GM23338 (cell line): Measurements from ENCODE around the gene JARID2. TPM values are rescaled to one million over a fixed set of nuclear protein-coding genes. Genes with fewer than 3 reads are reported as not detected.

Experiments
- ATAC-seq: fragments of 200-7000 bp; cut with Tn5 transposase; 3 replicates; pipeline ENCODE4 v1.9.1; 2020
- DNase-seq: peaks from one replicate; pipeline ENCODE4 v3.0.0-alpha.2; 2015; ENCODE audit warnings: low spot score
- H2AFZ ChIP-seq: fragments of 200-600 bp; sonication (generic); 2 replicates; pipeline ENCODE4 v1.8.0; 2016; ENCODE audit warnings: antibody characterized with exemption, mild to moderate bottlenecking, moderate library complexity
- H3F3A ChIP-seq: fragments of 200-600 bp; sonication (generic); replicated peaks from 2 replicates; pipeline ENCODE4 v1.8.0; 2017; ENCODE audit warnings: antibody characterized with exemption, mixed run types, low read depth
- H3K27ac ChIP-seq: fragments of 200-600 bp; sonication (generic); 2 replicates; pipeline ENCODE4 v1.6.1; 2016; ENCODE audit warnings: low read depth
- H3K27me3 ChIP-seq: fragments of 200-600 bp; sonication (generic); 2 replicates; pipeline ENCODE4 v1.8.0; 2016; ENCODE audit warnings: mild to moderate bottlenecking, mixed run types, moderate library complexity; ENCODE audit not compliant: insufficient read depth
- H3K36me3 ChIP-seq: fragments of 200-600 bp; sonication (generic); 2 replicates; pipeline ENCODE4 v1.8.0; 2016; ENCODE audit warnings: mild to moderate bottlenecking; ENCODE audit not compliant: insufficient read depth
- H3K4me1 ChIP-seq: fragments of 200-600 bp; sonication (generic); 2 replicates; pipeline ENCODE4 v1.8.0; 2016; ENCODE audit warnings: mild to moderate bottlenecking, moderate library complexity; ENCODE audit not compliant: insufficient read depth
- H3K4me2 ChIP-seq: fragments of 200-600 bp; sonication (generic); 2 replicates; pipeline ENCODE4 v1.7.1; 2017; ENCODE audit warnings: mixed run types
- H3K4me3 ChIP-seq: fragments of 200-600 bp; sonication (generic); 2 replicates; pipeline ENCODE4 v1.6.1; 2016; ENCODE audit warnings: mixed run types
- H3K79me2 ChIP-seq: fragments of 200-600 bp; sonication (generic); replicated peaks from 2 replicates; pipeline ENCODE4 v1.8.0; 2017; ENCODE audit warnings: mild to moderate bottlenecking; ENCODE audit not compliant: insufficient read depth
- H3K9me2 ChIP-seq: fragments of 200-600 bp; sonication (generic); 2 replicates; pipeline ENCODE4 v1.8.0; 2017; ENCODE audit not compliant: insufficient read depth
- H4K20me1 ChIP-seq: fragments of 200-600 bp; sonication (generic); replicated peaks from 2 replicates; pipeline ENCODE4 v1.8.0; 2017; ENCODE audit warnings: mild to moderate bottlenecking; ENCODE audit not compliant: insufficient read depth
- H3K27ac Mint-ChIP-seq: 2 replicates; pipeline ENCODE4 v1.8.0; 2020; ENCODE audit warnings: inconsistent platforms, mild to moderate bottlenecking, moderate library complexity, mixed read lengths
- H3K27me3 Mint-ChIP-seq: 3 replicates; pipeline ENCODE4 v1.8.0; 2022; ENCODE audit warnings: low read depth, mild to moderate bottlenecking, moderate library complexity, mixed read lengths, inconsistent platforms; ENCODE audit not compliant: insufficient read depth, poor library complexity
- H3K36me3 Mint-ChIP-seq: 3 replicates; pipeline ENCODE4 v1.8.0; 2021; ENCODE audit warnings: low read depth, mild to moderate bottlenecking, inconsistent platforms, moderate library complexity, mixed read lengths
- H3K4me1 Mint-ChIP-seq: 3 replicates; pipeline ENCODE4 v1.8.0; 2020; ENCODE audit warnings: mild to moderate bottlenecking, inconsistent platforms, mixed read lengths
- H3K4me3 Mint-ChIP-seq: 3 replicates; pipeline ENCODE4 v1.8.0; 2021; ENCODE audit warnings: moderate library complexity, mild to moderate bottlenecking, inconsistent platforms, mixed read lengths
- H3K9me3 Mint-ChIP-seq: 3 replicates; pipeline ENCODE4 v1.8.0; 2020; ENCODE audit warnings: moderate library complexity, mild to moderate bottlenecking, inconsistent platforms, mixed read lengths
- CREB1 ChIP-seq: fragments of 250-450 bp; sonication (Bioruptor Pico); IDR thresholded peaks from 2 replicates; pipeline ENCODE4 v1.5.0; 2020; ENCODE audit warnings: low read depth, mild to moderate bottlenecking, moderate library complexity
- EZH2 ChIP-seq: fragments of 200-600 bp; sonication (generic); IDR thresholded peaks from one replicate; pipeline ENCODE4 v1.8.0; 2017; ENCODE audit warnings: antibody characterized with exemption, mild to moderate bottlenecking, low read depth; ENCODE audit not compliant: unreplicated experiment
- EZH2phosphoT487 ChIP-seq: fragments of 200-600 bp; sonication (generic); IDR thresholded peaks from one replicate; pipeline ENCODE4 v1.8.1; 2018; ENCODE audit warnings: antibody characterized with exemption; ENCODE audit not compliant: unreplicated experiment
- JUNB ChIP-seq: IDR thresholded peaks from one replicate; pipeline ENCODE4 v1.6.1; 2016; ENCODE audit warnings: antibody characterized with exemption; ENCODE audit not compliant: unreplicated experiment
- NANOG ChIP-seq: IDR thresholded peaks from 2 replicates; pipeline ENCODE4 v1.6.1; 2016; ENCODE audit warnings: antibody characterized with exemption, borderline replicate concordance
- POLR2AphosphoS5 ChIP-seq: IDR thresholded peaks from 2 replicates; pipeline ENCODE4 v1.6.1; 2016; ENCODE audit warnings: antibody characterized with exemption, low read depth
- STAT1 ChIP-seq: IDR thresholded peaks from one replicate; pipeline ENCODE4 v1.6.1; 2016; ENCODE audit warnings: antibody characterized with exemption; ENCODE audit not compliant: unreplicated experiment
- ZNF114 ChIP-seq: fragments of 250-450 bp; sonication (Bioruptor Pico); IDR thresholded peaks from 2 replicates; pipeline ENCODE4 v1.5.0; 2020; ENCODE audit warnings: mild to moderate bottlenecking, moderate library complexity
- ZNF331 ChIP-seq: fragments of 250-450 bp; sonication (Bioruptor Pico); IDR thresholded peaks from 2 replicates; pipeline ENCODE4 v1.5.0; 2020; ENCODE audit warnings: low read depth, mild to moderate bottlenecking, moderate library complexity
- polyA plus RNA-seq: library from polyadenylated mRNA; unstranded; fragments of >200 nt; fragmentation: Nextera tagmentation; extraction: Ambion mirVana; gene quantifications from 2 replicates; pipeline ENCODE4 v1.2.1, GENCODE V29; 2016
- total RNA-seq: library from RNA; depleted of rRNA; stranded (reverse); fragments of >200 nt; shearing (Covaris generic); gene quantifications from 2 replicates; pipeline ENCODE4 v1.2.3, GENCODE V29; 2014
- TF ChIP-seq, protein P1 (sequence below): IDR thresholded peaks from one replicate; pipeline ENCODE4 v1.6.1; 2018; ENCODE audit warnings: antibody characterized with exemption; ENCODE audit not compliant: unreplicated experiment
- TF ChIP-seq, protein P2 (sequence below), 2 experiments: fragments of 200-600 bp in 1 of 2; sonication (generic) in 1 of 2; conservative IDR thresholded peaks; 2 replicates each; pipeline versions ENCODE4 v1.5.1 to v1.6.1; 2016 to 2017; ENCODE audit warnings: antibody characterized with exemption in 2 of 2, low read depth in 2 of 2, mild to moderate bottlenecking in 2 of 2, moderate library complexity in 1 of 2

JARID2 gene
- total and polyA plus RNA-seq, 2 experiments from 2014 or later = 92.8 to 196 TPM

DNA sequence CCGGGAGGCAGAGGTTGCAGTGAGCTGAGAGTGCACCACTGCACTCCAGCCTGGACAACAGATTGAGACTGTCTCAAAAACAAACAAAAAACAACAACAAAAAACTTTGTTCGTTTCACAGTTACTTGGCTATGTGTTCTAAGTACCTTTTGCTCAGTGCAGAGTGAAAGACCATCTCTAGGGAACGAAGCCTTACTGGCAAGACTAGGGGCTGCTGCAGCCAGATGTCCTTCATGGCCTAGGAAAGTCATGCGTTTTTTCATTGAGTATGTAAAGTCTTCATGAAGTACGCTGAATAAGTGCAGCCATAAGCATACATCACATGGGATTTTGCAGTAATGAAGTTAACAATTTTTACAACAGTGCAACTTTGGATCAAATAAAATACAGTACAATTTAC, 111.1 kb downstream of the JARID2 start (continued):
- TF ChIP-seq, protein P1, sequence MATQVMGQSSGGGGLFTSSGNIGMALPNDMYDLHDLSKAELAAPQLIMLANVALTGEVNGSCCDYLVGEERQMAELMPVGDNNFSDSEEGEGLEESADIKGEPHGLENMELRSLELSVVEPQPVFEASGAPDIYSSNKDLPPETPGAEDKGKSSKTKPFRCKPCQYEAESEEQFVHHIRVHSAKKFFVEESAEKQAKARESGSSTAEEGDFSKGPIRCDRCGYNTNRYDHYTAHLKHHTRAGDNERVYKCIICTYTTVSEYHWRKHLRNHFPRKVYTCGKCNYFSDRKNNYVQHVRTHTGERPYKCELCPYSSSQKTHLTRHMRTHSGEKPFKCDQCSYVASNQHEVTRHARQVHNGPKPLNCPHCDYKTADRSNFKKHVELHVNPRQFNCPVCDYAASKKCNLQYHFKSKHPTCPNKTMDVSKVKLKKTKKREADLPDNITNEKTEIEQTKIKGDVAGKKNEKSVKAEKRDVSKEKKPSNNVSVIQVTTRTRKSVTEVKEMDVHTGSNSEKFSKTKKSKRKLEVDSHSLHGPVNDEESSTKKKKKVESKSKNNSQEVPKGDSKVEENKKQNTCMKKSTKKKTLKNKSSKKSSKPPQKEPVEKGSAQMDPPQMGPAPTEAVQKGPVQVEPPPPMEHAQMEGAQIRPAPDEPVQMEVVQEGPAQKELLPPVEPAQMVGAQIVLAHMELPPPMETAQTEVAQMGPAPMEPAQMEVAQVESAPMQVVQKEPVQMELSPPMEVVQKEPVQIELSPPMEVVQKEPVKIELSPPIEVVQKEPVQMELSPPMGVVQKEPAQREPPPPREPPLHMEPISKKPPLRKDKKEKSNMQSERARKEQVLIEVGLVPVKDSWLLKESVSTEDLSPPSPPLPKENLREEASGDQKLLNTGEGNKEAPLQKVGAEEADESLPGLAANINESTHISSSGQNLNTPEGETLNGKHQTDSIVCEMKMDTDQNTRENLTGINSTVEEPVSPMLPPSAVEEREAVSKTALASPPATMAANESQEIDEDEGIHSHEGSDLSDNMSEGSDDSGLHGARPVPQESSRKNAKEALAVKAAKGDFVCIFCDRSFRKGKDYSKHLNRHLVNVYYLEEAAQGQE = no peak
- TF ChIP-seq POLR2AphosphoS5 = no peak
- no peak for TF ChIP-seq CREB1 (CRISPR knock-in tag)
- TF ChIP-seq JUNB = no peak
- TF ChIP-seq ZNF331 = no peak
- TF ChIP-seq NANOG = no peak
- TF ChIP-seq EZH2 = no peak
- no peak for TF ChIP-seq ZNF114 (CRISPR knock-in tag)
- TF ChIP-seq EZH2phosphoT487 = no peak

DNA sequence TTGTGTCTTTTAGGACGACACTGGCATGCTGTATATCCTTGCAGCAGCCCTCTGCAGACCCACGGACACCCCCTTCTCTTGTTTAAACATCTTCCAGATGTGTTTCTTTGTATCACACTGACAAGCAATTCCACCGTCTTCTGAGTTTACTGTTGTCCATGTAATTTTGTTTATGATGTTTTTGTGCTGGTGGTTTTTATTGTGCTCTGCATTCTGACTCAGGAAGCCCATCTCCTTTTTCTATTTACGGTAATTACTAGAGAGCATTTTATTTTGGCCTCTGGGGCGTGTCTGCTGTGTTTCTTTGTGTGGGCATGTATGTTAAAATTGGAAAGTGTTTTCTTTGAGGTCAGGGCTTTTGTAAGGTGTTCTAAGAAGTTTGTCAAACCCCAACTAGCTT, 111.9 kb downstream of the JARID2 start:
- no peaks in the 10 kb centered on the region for H3K9me3 Mint-ChIP-seq
- Histone ChIP-seq H3K4me1 (peaks cover 98% of the 10 kb centered on the region), H4K20me1 (peaks cover 98% of the 10 kb centered on the region), H3K4me2 (peak overlapping the region; percentile 13; the same call in 1 of the 2 replicates), H3K36me3 (no peaks in the 10 kb centered on the region; the same call in 1 of the 2 replicates), H3K27ac (no peak overlapping the region), H3K79me2 (peaks cover 100% of the 10 kb centered on the region), H3F3A (peaks cover 6% of the 10 kb centered on the region), H3K4me3 (no peak overlapping the region), H2AFZ (no peak overlapping the region), H3K9me2 (no peaks in the 10 kb centered on the region), H3K27me3 (no peaks in the 10 kb centered on the region)
- ATAC-seq (no peak), DNase-seq (no peak)
- no peak for TF ChIP-seq ZNF331
- no peak for TF ChIP-seq STAT1
- no peak for TF ChIP-seq CREB1 (CRISPR knock-in tag)
- no peak for TF ChIP-seq ZNF114 (CRISPR knock-in tag)
- no peak for TF ChIP-seq JUNB
- TF ChIP-seq EZH2 = no peak
- TF ChIP-seq, protein P1 = no peak
- TF ChIP-seq, protein P2, sequence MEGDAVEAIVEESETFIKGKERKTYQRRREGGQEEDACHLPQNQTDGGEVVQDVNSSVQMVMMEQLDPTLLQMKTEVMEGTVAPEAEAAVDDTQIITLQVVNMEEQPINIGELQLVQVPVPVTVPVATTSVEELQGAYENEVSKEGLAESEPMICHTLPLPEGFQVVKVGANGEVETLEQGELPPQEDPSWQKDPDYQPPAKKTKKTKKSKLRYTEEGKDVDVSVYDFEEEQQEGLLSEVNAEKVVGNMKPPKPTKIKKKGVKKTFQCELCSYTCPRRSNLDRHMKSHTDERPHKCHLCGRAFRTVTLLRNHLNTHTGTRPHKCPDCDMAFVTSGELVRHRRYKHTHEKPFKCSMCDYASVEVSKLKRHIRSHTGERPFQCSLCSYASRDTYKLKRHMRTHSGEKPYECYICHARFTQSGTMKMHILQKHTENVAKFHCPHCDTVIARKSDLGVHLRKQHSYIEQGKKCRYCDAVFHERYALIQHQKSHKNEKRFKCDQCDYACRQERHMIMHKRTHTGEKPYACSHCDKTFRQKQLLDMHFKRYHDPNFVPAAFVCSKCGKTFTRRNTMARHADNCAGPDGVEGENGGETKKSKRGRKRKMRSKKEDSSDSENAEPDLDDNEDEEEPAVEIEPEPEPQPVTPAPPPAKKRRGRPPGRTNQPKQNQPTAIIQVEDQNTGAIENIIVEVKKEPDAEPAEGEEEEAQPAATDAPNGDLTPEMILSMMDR (conservative IDR thresholded peaks at IDR 0.05; ENCODE audit: low read depth in 2 of 2) = no peak
- TF ChIP-seq NANOG = no peak
- TF ChIP-seq EZH2phosphoT487 = no peak
- peaks cover 12% of the 10 kb centered on the region; the same call in 1 of the 3 replicates for H3K36me3 Mint-ChIP-seq
- peaks cover 61% of the 10 kb centered on the region for H3K4me1 Mint-ChIP-seq
- peak overlapping the region; percentile 3; the same call in 1 of the 3 replicates for H3K4me3 Mint-ChIP-seq
- 0 out of 2 replicates have a peak overlapping the region, but pooled peaks have one; percentile 9 for H3K27ac Mint-ChIP-seq
- peaks cover 23% of the 10 kb centered on the region for H3K27me3 Mint-ChIP-seq
